K562 (cell line): ENCODE results near the gene PELI1. TPM values are rescaled to one million over a fixed set of nuclear protein-coding genes. Genes with fewer than 3 reads are reported as not detected.

ENCODE experiments used
- CHD1 ChIP-seq: fragments of 200-600 bp; sonication (generic); IDR thresholded peaks from one replicate; pipeline ENCODE4 v1.6.1; 2012; ENCODE audit warnings: mild to moderate bottlenecking, moderate library complexity, low read length, inconsistent platforms
- DNMT1 ChIP-seq: fragments of 450-650 bp; IDR thresholded peaks from 2 replicates; pipeline ENCODE4 v1.6.1; 2016; ENCODE audit warnings: antibody characterized with exemption, mild to moderate bottlenecking
- FOXA1 ChIP-seq: fragments of 450-650 bp; IDR thresholded peaks from 2 replicates; pipeline ENCODE4 v1.6.1; 2016; ENCODE audit warnings: mild to moderate bottlenecking, borderline replicate concordance
- HDAC2 ChIP-seq: fragments of 450-650 bp; IDR thresholded peaks from 2 replicates; pipeline ENCODE4 v1.6.1; 2016; ENCODE audit warnings: mild to moderate bottlenecking
- ILF3 ChIP-seq: fragments of 450-650 bp; IDR thresholded peaks from 2 replicates; pipeline ENCODE4 v1.6.1; 2018; ENCODE audit warnings: antibody characterized with exemption, mild to moderate bottlenecking, moderate library complexity, borderline replicate concordance
- KAT7 ChIP-seq: sonication (generic); formaldehyde crosslinking; IDR thresholded peaks from 2 replicates; pipeline ENCODE4 v1.8.0; 2022; ENCODE audit warnings: missing genetic modification reagents, mild to moderate bottlenecking, borderline replicate concordance
- MAFF ChIP-seq: IDR thresholded peaks from 2 replicates; pipeline ENCODE4 v1.6.1; 2012; ENCODE audit warnings: low read length, improper control_type of control experiment
- POLR2A ChIP-seq: fragments of 450-650 bp; conservative IDR thresholded peaks from 2 replicates; pipeline ENCODE4 v1.6.1; 2016
- RBBP5 ChIP-seq: fragments of 200-600 bp; sonication (generic); IDR thresholded peaks from 2 replicates; pipeline ENCODE4 v1.6.1; 2012; ENCODE audit warnings: borderline replicate concordance, mild to moderate bottlenecking, low read length, control low read depth, inconsistent platforms; ENCODE audit not compliant: insufficient read depth, poor library complexity, severe bottlenecking
- RNF2 ChIP-seq: sonication (generic); IDR thresholded peaks from 2 replicates; pipeline ENCODE4 v1.6.1; 2016
- SAP30 ChIP-seq: fragments of 200-600 bp; sonication (generic); IDR thresholded peaks from 2 replicates; pipeline ENCODE4 v1.6.1; 2012; ENCODE audit warnings: borderline replicate concordance, low read depth, mild to moderate bottlenecking, moderate library complexity, low read length, control low read depth, inconsistent platforms; ENCODE audit not compliant: insufficient read depth, poor library complexity, severe bottlenecking
- SMARCE1 ChIP-seq: fragments of 450-650 bp; IDR thresholded peaks from 2 replicates; pipeline ENCODE4 v1.7.1; 2016; ENCODE audit warnings: mild to moderate bottlenecking
- TGIF2 ChIP-seq: sonication (generic); formaldehyde crosslinking; IDR thresholded peaks from 2 replicates; pipeline ENCODE4 v1.8.1; 2022; ENCODE audit warnings: mild to moderate bottlenecking, missing genetic modification reagents, moderate library complexity
- XRCC4 ChIP-seq: IDR thresholded peaks from one replicate; pipeline ENCODE4 v1.6.1; 2011; ENCODE audit not compliant: insufficient read depth, insufficient read length; ENCODE audit errors: extremely low read depth
- ZNF197 ChIP-seq: fragments of 200-800 bp; sonication (Bioruptor generic); IDR thresholded peaks from 2 replicates; pipeline ENCODE4 v1.6.1; 2016; ENCODE audit warnings: low read depth, missing genetic modification characterization, missing compliant biosample characterization
- ZNF24 ChIP-seq: fragments of 450-650 bp; IDR thresholded peaks from 2 replicates; pipeline ENCODE4 v1.6.1; 2016
- ZNF583 ChIP-seq: fragments of 250-450 bp; sonication (Bioruptor Pico); IDR thresholded peaks from 2 replicates; pipeline ENCODE4 v1.4.0; 2020
- polyA plus RNA-seq, 8 experiments: library from polyadenylated mRNA; depleted of rRNA in 4 of 8; stranded (reverse) in 5 of 8; unstranded in 3 of 8; fragments of >200 nt; fragmentation: Nextera tagmentation in 2 of 8; fragmentation: Illumina TruSeq in 1 of 8; extraction: Ambion mirVana in 2 of 8; extraction: Trizol in 1 of 8; gene quantifications; 2 replicates each; pipeline versions ENCODE4 v1.2.1 to v1.2.3, GENCODE V29; 2011 to 2014; ENCODE audit warnings: inconsistent platforms in 1 of 8, missing spikeins in 1 of 8
- total RNA-seq, 7 experiments: library from RNA; depleted of rRNA in 6 of 7; stranded (reverse); fragments of >200 nt in 6 of 7; fragmentation: Illumina TruSeq in 2 of 7; extraction: Trizol in 2 of 7; gene quantifications; 2 replicates each; pipeline versions ENCODE4 v1.2.1 to v1.2.3, GENCODE V29; 2011 to 2021; ENCODE audit warnings: low replicate concordance in 1 of 7
- TF ChIP-seq, protein P1 (sequence below): fragments of 250-450 bp; sonication (Bioruptor Pico); IDR thresholded peaks from 2 replicates; pipeline ENCODE4 v1.4.0; 2020; ENCODE audit warnings: mild to moderate bottlenecking, moderate library complexity, borderline replicate concordance
- TF ChIP-seq, protein P2 (sequence below): fragments of 450-650 bp; IDR thresholded peaks from one replicate; pipeline ENCODE4 v1.6.1; 2018; ENCODE audit warnings: mild to moderate bottlenecking, moderate library complexity; ENCODE audit not compliant: partially characterized antibody
- TF ChIP-seq, protein P3 (sequence below): sonication (generic); formaldehyde crosslinking; IDR thresholded peaks from 2 replicates; pipeline ENCODE4 v1.8.0; 2022; ENCODE audit warnings: missing genetic modification reagents, mild to moderate bottlenecking, borderline replicate concordance

The PELI1 gene
- total and polyA plus RNA-seq, 9 of the 15 experiments (the other 6 are each of a cell fraction or from before 2014, with no cell fraction given) = 3.3 to 19.2 (median 12.5) TPM

DNA sequence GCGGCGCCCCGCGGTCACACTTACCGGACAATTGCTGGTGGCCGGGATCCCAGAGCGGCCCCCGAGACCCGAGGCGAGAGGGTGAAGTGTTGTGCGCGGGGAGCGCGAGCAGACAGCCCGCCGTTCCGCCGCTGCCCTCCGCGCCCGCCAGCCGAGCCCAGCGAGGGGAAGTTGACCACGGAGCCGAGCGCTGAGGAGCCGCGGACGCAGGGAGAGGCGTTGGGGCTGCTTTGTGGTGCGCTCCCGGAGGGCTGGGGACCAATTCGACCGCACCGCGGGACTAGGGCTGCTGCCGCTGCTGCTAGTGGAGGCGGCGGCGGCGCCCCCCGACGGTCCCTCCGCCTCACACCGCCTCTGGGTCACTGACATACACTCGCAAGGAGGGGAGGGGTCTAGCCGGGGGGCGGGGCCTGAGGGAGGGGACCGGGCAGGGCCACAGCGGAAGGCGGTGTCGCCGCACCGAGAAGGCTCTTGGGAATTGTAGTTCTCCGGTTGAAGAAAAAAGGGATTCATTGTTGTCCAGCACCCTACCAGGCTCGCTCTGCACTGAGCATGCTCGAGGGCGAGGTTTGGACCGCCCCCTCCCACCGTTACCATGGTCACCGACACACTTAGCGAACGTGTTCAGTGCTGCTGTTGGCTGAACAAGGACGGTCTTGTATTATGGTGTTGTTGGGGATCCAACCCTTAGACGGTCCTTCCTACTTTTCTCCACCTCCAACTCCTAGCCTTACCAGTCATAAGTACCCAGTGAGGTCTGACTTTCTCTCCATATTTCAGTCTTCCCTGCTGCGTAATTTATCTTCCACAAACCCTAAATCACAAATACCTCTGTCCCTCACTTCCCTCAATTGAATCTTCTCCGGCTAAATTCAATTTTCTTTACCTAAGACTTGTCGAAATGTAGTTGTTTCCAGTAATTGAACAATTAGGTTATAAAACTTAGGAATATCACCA, at the start of gene PELI1 (continued):
- TF ChIP-seq, protein P1, sequence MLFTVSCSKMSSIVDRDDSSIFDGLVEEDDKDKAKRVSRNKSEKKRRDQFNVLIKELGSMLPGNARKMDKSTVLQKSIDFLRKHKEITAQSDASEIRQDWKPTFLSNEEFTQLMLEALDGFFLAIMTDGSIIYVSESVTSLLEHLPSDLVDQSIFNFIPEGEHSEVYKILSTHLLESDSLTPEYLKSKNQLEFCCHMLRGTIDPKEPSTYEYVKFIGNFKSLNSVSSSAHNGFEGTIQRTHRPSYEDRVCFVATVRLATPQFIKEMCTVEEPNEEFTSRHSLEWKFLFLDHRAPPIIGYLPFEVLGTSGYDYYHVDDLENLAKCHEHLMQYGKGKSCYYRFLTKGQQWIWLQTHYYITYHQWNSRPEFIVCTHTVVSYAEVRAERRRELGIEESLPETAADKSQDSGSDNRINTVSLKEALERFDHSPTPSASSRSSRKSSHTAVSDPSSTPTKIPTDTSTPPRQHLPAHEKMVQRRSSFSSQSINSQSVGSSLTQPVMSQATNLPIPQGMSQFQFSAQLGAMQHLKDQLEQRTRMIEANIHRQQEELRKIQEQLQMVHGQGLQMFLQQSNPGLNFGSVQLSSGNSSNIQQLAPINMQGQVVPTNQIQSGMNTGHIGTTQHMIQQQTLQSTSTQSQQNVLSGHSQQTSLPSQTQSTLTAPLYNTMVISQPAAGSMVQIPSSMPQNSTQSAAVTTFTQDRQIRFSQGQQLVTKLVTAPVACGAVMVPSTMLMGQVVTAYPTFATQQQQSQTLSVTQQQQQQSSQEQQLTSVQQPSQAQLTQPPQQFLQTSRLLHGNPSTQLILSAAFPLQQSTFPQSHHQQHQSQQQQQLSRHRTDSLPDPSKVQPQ = no peak
- TF ChIP-seq KAT7 = peak; percentile 88; the same call in 1 of the 2 replicates
- TF ChIP-seq SMARCE1 = no peak
- no peak for TF ChIP-seq ILF3
- TF ChIP-seq, protein P2, sequence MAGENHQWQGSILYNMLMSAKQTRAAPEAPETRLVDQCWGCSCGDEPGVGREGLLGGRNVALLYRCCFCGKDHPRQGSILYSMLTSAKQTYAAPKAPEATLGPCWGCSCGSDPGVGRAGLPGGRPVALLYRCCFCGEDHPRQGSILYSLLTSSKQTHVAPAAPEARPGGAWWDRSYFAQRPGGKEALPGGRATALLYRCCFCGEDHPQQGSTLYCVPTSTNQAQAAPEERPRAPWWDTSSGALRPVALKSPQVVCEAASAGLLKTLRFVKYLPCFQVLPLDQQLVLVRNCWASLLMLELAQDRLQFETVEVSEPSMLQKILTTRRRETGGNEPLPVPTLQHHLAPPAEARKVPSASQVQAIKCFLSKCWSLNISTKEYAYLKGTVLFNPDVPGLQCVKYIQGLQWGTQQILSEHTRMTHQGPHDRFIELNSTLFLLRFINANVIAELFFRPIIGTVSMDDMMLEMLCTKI = no peak
- TF ChIP-seq CHD1 = no peak
- TF ChIP-seq XRCC4 = no peak
- peak; percentile 88 for TF ChIP-seq POLR2A
- no peak for TF ChIP-seq FOXA1
- TF ChIP-seq RBBP5 = peak; percentile 61
- no peak for TF ChIP-seq ZNF583 (CRISPR knock-in tag)
- no peak for TF ChIP-seq ZNF24
- no peak for TF ChIP-seq HDAC2
- peak; percentile 42; the same call in 1 of the 2 replicates for TF ChIP-seq RNF2
- no peak for TF ChIP-seq ZNF197 (CRISPR knock-in tag)
- peak; percentile 58 for TF ChIP-seq SAP30
- TF ChIP-seq, protein P3, sequence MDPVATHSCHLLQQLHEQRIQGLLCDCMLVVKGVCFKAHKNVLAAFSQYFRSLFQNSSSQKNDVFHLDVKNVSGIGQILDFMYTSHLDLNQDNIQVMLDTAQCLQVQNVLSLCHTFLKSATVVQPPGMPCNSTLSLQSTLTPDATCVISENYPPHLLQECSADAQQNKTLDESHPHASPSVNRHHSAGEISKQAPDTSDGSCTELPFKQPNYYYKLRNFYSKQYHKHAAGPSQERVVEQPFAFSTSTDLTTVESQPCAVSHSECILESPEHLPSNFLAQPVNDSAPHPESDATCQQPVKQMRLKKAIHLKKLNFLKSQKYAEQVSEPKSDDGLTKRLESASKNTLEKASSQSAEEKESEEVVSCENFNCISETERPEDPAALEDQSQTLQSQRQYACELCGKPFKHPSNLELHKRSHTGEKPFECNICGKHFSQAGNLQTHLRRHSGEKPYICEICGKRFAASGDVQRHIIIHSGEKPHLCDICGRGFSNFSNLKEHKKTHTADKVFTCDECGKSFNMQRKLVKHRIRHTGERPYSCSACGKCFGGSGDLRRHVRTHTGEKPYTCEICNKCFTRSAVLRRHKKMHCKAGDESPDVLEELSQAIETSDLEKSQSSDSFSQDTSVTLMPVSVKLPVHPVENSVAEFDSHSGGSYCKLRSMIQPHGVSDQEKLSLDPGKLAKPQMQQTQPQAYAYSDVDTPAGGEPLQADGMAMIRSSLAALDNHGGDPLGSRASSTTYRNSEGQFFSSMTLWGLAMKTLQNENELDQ (CRISPR knock-in tag) = no peak
- TF ChIP-seq MAFF = no peak
- TF ChIP-seq DNMT1 = no peak
- TF ChIP-seq TGIF2 (CRISPR knock-in tag) = no peak
